Neural progenitor cell (in vitro differentiated cells): ENCODE measurements around the gene PRR14L.

Source experiments
- CTCF ChIP-seq: fragments of 200-600 bp; sonication (generic); IDR thresholded peaks from 2 replicates; pipeline ENCODE4 v1.5.1; 2017; ENCODE audit warnings: antibody characterized with exemption, mild to moderate bottlenecking
- EZH2 ChIP-seq: fragments of 200-600 bp; sonication (generic); IDR thresholded peaks from 2 replicates; pipeline ENCODE4 v1.6.1; 2017; ENCODE audit warnings: antibody characterized with exemption, mild to moderate bottlenecking, moderate library complexity
- EZH2phosphoT487 ChIP-seq: fragments of 200-600 bp; sonication (generic); IDR thresholded peaks from 2 replicates; pipeline ENCODE4 v1.6.1; 2017; ENCODE audit warnings: antibody characterized with exemption

DNA sequence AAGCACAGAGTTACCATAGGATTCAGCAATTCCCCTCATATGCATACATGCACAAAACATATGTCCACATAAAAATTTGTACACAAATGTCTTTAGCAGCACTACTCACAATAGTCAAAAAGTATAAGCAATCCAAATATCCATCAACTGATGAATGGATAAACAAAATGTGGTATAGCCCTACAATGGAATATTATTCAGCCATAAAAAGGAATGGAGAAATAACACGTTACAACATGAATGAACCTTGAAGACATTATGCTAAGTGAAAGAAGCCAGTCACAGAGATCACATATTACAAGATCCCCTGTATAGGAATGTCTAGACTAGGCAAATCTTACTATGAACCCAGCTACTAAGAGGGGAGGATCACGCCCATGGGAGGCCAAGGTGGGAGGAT, 7.2 kb downstream of the PRR14L start:
- TF ChIP-seq CTCF (no peak), EZH2 (no peak), EZH2phosphoT487 (no peak)
